Skin of body (tissue), 2 donors: Measurements from ENCODE around the gene RASAL2. TPM values are rescaled to one million over a fixed set of nuclear protein-coding genes. Genes with fewer than 3 reads are reported as not detected.
"Not testable (repeated sequence)": the region's sequence is repeated elsewhere in the genome, so short reads cannot be mapped to it uniquely, and the experiment has no call there.

Experiments
- DNase-seq: peaks from one replicate; lab custom pipeline; 2025; lab: John Stamatoyannopoulos, UW
- total RNA-seq: library from RNA; depleted of rRNA; stranded (reverse); fragments of >200 nt; gene quantifications from one replicate; pipeline ENCODE4 v1.2.3, GENCODE V29; 2014

The RASAL2 gene
- total RNA-seq, 1 donor from 2014 or later: 15.9 TPM

DNA sequence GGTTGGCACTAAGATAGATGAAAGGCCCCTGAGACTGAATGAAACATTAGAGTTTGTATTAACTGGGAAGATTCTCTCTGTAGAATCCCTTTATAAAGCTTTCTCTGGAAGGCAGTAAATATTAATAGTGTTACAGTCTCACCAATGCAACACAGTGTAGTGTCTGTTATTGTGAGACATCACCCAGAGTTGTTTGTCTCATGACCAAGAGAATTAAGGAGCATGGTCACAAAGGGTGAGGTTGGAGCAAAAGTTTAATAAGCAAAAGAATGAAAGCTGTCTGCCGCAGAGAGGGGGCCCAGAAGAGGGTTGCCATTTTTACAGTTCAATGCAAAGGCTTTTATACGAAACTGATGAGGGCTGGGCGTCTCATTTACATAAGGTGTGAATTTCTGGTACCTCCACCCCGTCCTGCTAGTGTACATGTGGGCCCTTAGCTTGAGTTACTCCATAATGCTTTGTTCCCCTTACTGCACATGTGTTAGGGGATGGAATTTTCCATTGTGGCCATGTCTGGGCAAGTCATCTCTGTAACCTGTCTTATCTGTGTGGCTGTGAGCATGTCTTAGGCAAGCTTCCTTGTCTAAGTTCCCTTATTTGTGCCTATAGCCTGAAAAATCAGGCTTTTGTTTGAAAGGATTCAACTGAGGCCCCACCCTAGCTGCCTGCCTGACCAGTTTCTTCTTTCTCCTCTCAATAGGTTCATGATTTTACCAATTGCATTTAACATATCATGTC lies 184.1 kb downstream of the RASAL2 start:
- no peak for DNase-seq

DNA sequence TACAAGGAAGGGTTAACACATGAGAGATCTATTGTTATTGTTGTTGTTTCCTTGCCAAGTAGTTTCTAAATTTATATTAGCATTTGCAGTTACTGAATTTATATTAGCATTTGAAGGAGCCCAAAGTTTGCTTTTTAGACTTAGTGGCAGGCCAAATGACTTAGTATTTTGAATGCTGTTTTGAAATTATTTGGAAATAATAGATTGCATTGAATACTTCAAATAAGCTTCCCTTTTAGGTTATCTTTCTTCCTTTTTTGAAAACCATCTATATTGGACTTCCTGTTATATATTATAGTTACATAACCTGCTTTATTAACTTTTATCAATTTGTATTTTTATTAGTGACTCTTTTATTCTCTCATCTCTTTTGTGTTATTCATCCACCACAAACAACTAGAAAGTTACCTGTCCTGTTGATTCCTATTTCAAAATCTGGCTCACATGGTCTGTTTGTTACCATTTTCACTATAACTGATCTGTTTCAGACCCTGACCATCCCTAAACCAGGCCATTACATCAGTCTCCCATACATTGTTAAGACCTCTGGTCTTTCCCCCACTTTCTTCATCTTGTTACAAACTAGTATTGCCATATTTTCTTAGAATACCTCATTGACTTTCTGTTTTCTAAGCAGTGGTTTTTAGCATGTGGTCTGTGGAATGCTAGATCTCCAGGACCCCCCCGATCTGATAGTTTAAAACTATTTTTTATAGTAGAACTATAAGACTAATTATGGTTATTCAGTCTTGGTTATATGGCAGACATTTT lies 185.2 kb downstream of the RASAL2 start:
- DNase-seq: no peak

DNA sequence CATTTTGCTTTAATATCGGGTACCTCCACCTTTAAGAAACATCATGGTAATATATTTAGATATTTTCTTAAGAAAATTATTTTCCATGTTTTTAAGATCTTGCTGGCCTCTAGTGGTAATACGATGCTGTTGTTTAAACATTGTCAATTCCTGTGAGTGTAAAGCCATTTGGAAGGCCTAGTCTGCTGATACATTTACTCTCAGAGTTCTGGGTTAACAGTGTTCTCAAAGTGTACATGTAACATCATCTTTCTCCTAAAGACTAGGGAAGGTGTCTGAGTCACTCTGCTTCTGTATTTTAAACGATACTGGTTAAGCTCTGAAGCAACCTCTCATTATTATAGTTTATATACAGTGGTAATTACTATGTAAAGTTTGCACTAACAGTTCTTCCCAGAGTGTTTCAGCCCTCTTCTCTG lies 189.1 kb downstream of the RASAL2 start:
- no peak for DNase-seq

DNA sequence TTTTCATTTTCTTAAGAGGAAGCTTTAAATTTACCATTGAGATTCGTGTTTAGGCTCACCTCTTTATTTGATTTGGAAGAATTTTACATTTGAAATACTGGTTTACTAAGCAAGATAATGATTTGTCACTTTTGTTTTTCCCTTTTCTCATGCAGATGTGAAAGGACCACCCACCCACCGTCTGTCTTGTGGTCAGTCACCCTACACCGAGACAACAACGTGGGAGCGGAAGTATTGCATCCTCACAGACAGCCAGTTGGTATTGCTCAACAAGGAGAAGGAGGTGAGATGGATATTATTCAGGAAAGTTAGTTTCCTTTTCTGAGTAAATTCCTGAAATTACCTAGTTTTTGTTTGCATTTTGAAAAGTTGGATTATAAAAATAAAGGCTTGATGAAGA lies 189.5 kb downstream of the RASAL2 start:
- DNase-seq: no peak

DNA sequence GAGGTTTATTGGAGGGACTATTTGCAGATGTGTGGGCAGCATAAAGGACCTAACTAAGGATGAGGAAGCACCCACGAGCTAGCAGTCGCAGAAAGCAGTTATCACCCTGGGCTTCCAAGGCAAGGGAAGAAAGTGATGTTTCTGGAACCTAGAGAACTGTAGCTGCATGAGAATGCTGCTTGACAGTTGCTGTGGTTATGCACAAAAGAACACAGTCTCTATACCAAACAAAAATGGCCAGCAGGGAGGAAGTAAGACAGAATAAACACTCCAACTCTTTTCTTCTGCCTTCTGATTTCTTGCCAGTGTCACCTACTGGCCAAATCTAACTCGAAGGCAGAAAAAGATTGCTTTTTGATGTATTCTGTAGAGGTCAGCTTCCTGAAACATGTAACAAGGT lies 190.2 kb downstream of the RASAL2 start:
- no peak for DNase-seq

DNA sequence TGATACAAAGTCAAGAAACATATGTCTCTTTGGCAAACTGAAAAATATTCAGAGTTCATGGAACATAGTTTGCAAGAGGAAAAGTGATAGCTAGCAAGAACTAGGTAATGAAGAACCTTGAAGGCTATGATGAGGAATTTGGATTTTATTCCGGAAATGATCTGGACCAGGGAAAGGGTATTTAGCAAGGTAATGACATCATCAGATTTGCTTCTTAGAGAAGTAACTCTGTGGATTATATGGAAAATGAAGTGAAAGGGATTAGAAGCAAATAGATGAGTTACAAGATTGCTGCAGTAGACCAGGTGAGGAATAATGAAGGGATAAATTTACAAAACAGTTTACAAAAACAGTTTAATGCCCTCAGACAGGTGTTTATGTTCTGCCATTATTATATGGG lies 197.3 kb downstream of the RASAL2 start:
- DNase-seq: no peak

DNA sequence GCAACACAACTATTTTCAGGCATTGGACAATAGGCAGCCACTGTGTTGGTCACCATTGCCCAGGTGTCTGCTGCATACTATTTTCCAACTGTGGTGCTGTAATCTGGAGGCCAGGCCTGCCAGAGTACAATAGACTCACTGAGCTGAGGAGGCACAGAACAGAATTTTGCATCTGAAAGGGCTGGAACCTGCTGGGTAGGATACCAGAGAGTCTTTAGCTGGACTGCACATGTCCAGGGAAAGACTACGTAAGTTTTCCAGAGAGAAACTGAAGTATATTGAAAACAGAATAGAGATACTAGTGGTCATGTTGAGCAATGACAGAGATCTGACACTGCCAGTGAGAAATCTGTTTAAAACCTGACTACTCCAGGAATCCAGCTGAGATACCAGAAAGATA lies 200.8 kb downstream of the RASAL2 start:
- DNase-seq: no peak

DNA sequence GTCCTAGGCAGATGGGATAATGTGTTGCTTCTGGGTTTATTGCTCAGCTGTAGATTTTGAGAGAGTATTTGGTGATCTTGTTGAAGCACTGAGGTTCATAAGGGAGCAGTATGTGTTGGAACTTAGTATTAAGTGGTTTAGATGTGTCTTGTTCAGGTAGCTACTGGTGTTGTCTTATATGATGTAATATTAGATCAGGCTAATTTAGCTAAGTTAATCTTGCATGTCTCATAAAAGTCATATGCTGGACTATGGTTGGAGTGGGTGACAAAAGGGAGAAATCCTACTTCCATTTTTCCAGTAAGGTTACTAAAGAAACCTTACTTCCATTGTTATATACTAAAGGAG lies 206.4 kb downstream of the RASAL2 start:
- DNase-seq: no peak

DNA sequence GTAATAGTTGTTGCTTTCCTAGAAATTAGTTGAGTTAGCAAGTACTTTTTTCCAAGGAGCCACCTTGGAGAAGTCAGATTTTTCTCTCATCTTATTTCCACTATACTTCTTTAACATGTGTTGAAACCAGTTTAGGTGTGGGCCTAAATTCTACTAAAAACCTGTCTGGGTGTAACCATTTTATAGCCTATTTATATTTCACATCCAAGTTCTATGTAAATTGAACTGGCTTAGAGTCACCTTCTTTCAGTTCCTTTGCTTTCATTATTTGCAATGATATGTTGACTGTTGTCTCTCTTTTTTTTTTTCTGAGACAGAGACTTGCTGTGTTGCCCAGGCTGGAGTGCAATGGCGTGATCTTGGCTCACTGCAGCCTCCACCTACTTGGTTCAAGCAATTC lies 207.2 kb downstream of the RASAL2 start:
- no peak for DNase-seq

DNA sequence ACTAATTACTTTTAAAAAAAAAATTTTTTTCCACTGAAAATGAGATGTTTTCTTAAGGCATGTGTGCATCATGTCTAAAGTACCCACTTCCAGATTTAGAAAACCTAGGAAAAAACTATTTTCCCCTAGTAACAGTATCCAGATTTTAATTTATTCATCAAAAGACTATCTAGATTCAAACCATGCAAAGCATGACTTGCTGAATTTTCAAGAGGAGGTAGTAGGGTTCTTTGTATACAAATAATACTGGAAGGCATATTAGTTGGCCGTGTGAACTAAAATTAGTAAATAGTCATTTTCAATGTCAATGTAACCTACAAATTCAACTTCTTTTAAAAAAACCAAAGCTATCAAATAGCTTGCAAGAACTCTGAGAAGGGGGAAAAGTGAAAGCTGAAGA lies 213.4 kb downstream of the RASAL2 start:
- DNase-seq: no peak

DNA sequence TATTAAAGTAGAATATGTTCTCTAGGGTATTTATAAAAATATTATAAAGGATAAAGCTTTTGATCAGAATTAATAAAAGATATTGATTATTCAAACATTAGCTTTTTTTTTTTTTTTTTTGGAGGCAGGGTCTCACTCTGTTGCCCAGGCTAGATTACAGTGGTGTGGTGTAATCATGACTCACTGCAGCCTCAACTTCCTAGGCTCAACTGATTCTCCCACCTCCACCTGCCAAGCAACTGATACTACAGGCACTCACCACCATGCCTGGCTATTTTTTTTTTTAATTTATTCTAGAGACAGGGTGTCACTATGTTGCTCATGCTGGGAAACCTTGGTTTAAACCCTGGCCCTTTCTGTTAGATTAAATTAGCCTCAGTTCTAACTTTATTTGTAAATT lies 214.5 kb downstream of the RASAL2 start:
- DNase-seq: no peak

DNA sequence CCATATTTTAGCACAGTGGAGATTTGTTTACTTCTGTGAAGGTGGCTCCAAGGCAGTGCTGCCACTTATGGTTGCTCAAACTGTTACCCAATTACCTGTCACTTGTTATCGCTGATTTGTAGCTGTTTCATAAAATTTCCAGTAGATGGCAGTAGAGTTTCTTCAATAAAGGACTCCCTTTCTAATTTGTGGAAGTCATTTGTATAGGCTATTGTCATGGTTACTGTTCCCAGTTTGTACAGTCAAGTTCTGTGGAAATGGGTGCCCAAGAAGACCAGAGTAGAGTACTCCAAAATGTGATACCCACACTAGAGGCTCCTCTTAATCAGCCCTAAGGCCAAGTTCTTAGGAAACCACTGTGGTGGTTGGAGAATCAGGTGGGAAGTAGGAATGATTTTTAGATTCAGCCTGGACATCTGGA lies 216.8 kb downstream of the RASAL2 start:
- DNase-seq: peak; percentile 64

DNA sequence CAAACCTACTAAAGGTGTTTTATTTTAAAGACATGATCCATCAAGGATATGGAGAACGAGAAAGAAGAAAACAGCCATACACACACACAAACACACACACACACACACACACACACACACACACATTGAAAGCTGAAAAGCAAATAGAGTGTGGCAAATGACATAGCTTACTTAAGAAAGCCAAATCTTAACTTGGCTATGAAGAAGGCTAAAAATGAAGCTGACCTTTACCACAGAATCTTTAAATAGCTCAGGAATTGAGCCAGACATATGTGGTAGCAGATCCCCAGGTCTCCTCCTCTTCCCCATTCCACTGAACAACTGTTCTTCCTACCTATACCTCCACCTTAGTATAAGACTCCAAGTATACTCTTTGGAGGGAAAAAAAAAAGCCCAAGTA lies 217.3 kb downstream of the RASAL2 start:
- DNase-seq: no peak

DNA sequence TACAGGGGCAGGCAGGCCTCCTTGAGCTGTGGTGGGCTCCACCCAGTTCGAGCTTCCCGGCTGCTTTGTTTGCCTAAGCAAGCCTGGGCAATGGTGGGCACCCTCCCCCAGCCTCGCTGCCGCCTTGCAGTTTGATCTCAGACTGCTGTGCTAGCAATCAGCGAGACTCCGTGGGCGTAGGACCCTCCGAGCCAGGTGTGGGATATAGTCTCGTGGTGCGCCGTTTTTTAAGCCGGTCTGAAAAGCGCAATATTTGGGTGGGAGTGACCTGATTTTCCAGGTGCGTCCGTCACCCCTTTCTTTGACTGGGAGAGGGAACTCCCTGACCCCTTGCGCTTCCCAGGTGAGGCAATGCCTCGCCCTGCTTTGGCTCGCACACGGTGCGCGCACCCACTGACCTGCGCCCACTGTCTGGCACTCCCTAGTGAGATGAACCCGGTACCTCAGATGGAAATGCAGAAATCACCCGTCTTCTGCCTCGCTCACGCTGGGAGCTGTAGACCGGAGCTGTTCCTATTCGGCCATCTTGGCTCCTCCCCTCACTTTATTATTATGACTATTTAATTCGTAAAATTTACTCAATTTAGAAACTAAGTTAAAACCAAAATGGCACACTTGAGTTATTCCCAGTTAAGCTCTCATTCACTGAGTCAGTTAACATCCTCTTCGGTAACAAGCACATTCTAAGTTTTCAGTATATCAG lies 226.5 kb downstream of the RASAL2 start:
- not testable (repeated sequence) for DNase-seq

DNA sequence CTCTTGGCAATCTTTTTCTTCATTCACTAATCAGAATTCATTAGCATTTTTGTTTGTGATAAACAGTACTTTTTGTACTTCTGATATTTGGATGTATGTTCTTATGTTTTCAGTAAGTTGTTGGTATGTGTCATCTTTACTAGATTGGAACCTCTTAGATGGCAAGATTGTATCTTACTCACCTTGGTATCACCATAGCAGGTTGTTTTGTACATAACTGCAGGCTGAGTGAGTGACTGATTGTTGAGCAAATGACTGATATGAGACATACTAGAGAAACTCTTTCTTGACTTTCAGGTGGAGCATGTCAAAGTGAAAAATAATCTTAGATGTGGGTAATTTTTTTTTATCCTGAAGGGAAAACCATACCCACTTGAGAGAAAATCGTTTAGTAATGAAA lies 229.2 kb downstream of the RASAL2 start:
- DNase-seq: no peak

DNA sequence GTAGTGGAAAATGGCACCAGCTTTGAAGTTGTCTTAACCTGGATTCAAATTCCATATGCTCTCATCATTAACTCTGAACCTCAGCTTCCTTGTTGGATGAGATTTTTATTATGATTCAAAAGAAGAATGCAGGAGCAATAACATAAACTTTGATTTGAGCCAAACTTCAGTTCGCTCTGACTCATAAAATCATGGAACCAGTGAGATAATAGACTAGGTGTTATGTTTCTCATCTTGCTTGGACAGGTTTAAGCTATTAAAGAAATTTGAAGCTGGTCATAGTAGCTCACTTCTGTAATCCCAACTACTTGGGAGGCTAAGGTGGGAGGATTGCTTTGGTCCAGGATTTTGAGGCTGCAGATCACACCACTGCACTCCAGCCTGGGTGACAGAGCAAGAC lies 230.1 kb downstream of the RASAL2 start:
- DNase-seq: no peak

DNA sequence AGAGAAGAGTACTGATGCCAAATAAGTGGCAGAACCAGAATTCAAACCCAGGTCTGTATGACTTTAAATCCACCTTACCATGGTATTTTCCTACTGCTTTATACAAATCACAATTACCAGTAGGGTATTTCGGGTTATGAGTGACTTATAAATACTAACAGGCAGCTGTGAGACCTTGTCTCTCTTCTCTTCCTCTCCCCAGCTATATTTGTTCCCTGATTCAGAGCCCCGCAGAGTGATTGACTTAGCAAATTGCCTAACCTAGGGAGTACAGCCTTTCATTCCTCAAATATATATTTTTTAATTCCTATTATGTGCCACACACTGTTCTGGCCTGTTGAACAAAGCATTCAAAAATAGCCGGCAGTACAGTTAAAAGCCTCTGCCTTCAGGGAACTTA lies 234.8 kb downstream of the RASAL2 start:
- no peak for DNase-seq

DNA sequence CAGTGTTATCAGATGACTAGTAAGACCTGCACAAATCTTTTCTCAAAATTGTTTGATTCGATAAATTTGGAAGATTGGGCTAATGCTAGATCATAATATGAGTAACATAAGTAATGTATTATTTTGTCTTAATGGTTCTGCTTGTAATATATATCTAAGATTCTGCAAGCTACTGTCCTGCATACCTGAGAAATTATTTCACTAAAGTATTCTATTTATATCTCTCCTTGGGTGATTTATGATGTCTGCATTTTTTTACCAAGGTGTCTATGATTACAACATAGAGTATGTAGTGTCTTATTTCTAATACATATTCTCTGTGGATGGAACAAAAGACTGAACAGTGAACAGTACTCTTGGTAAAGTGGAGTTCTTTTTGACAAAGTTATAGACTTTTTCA lies 236.2 kb downstream of the RASAL2 start:
- DNase-seq: no peak

DNA sequence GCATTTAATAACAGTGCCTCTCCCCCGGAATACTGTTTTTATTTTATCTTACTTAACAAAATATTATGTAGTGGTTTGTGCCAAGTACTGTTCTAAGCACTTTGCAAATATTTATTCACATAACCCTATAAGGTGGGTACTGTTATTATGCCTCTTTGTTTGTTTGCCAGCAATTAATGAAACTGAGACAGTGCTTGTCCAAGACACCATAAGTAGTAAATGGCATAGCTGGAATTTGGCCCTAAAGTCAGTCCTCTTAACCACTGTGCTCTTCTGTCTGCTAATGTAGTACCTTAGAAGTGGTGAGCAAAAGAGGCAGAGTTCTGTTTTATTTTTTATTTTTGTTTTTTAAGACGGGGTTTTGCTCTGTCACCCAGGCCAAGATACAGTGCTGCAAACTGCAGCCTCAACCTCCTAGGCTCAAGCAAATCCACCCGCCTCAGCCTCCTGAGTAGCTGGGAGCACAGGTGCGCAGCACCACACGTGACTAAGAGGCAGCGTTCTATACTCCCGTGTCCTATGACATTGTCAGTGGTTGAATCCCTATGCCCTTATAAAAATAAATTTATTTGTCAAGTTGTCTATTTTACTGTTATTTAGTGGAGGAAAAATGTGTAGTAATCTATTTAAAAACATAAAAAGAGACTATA lies 237.1 kb downstream of the RASAL2 start:
- DNase-seq: no peak

DNA sequence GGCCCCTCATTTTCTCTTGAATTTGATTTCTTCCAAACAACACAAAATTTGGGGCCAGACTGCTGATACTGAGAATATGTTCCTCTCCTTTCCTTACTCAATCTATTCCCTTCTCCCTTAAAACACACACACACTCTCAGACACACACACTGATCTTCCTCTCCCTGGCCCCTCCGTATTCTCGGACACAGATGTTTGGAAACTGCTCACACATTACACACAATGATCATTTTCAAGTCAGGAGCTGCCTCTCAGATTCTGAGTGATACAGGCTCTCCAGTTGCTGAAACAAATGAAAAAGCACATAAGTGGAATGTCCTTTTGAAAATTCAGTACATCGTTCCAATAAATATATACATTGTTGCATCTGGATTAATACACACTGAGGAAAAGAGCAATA lies 241.5 kb downstream of the RASAL2 start:
- DNase-seq: peak; percentile 65

DNA sequence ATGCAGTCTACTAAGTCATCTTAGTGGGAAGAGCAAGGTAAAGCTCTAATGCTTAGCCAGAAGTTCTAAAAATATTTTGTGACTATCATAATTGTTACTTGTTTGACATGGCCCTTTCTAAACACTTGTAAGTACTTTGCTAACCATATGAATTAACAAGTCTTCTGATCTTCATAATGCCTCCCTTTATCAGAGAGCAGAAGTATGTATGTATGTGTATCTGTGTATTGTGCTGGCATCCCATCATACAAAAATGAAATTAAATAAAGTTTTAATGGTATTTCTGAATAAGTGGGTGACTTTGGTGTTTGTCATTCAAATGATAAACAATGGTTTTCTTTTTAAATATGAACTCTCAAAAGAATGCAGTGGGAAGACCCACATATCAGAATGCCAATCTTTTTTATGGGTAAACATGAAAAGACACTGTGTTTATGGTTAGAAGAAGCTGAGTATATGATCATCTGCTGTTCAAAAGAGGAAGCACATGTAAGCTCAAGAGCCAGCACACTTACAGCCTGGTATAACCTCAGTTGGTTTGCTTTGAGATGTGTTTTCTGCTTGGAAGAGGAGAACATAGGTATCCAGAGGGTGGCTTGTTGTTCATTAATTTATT lies 243.3 kb downstream of the RASAL2 start:
- DNase-seq: no peak

DNA sequence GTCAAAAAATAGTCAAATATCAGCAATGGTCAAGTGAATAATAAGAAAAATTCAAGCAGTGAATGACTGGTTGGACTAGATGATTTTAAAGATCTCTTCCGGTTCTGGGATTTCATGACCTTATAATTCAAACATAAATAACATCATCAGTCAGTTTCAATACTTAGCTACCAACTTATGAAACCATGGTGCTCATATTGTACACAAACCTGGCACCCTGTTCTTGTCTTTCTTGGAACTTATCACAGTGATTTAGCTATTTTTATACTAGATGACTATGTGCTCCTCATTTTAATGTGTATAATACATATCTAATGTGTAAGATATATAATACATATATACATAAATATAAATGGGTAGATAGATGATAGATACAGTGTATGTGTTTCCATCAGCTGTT lies 245.9 kb downstream of the RASAL2 start:
- no peak for DNase-seq
